MM.1S (cell line): ENCODE measurements around the gene POFUT2.

Experiments
- DNase-seq: peaks from one replicate; pipeline ENCODE4 v3.0.0-alpha.2; 2015
- H2AFZ ChIP-seq: fragments of 300-600 bp; sonication (generic); 2 replicates; pipeline ENCODE4 v1.6.0; 2016; ENCODE audit warnings: antibody characterized with exemption, low read length
- H3F3A ChIP-seq: fragments of 300-600 bp; sonication (generic); 2 replicates; pipeline ENCODE4 v1.6.1; 2016; ENCODE audit warnings: mild to moderate bottlenecking, antibody characterized with exemption, low read length, moderate library complexity, mixed read lengths; ENCODE audit not compliant: insufficient read depth
- H3K27ac ChIP-seq: fragments of 300-600 bp; sonication (generic); 2 replicates; pipeline ENCODE4 v1.5.1; 2016; ENCODE audit warnings: mild to moderate bottlenecking, low read length
- H3K27me3 ChIP-seq: fragments of 300-600 bp; sonication (generic); replicated peaks from 2 replicates; pipeline ENCODE4 v1.6.0; 2016; ENCODE audit warnings: low read length; ENCODE audit not compliant: insufficient read depth
- H3K36me3 ChIP-seq: fragments of 300-600 bp; sonication (generic); replicated peaks from 2 replicates; pipeline ENCODE4 v1.6.1; 2016; ENCODE audit warnings: mild to moderate bottlenecking, low read length, mixed read lengths; ENCODE audit not compliant: insufficient read depth
- H3K4me1 ChIP-seq: fragments of 300-600 bp; sonication (generic); 2 replicates; pipeline ENCODE4 v1.6.1; 2016; ENCODE audit warnings: low read length, mixed read lengths
- H3K4me2 ChIP-seq: fragments of 300-600 bp; sonication (generic); 2 replicates; pipeline ENCODE4 v1.6.0; 2016; ENCODE audit warnings: low read depth, low read length
- H3K4me3 ChIP-seq: fragments of 300-600 bp; sonication (generic); 2 replicates; pipeline ENCODE4 v1.5.1; 2016; ENCODE audit warnings: low read length, mixed read lengths
- H3K79me2 ChIP-seq: fragments of 300-600 bp; sonication (generic); 2 replicates; pipeline ENCODE4 v1.6.1; 2016; ENCODE audit warnings: mixed run types, low read length, mixed read lengths
- H3K9ac ChIP-seq: fragments of 300-600 bp; sonication (generic); 2 replicates; pipeline ENCODE4 v1.6.1; 2016; ENCODE audit warnings: low read length, mixed read lengths
- H3K9me2 ChIP-seq: fragments of 300-600 bp; sonication (generic); replicated peaks from 2 replicates; pipeline ENCODE4 v1.6.1; 2016; ENCODE audit warnings: mild to moderate bottlenecking, low read length, mixed read lengths; ENCODE audit not compliant: insufficient read depth
- H3K9me3 ChIP-seq: fragments of 300-600 bp; sonication (generic); replicated peaks from 2 replicates; pipeline ENCODE4 v1.6.1; 2016; ENCODE audit warnings: mild to moderate bottlenecking, low read length, mixed read lengths; ENCODE audit not compliant: insufficient read depth
- H4K20me1 ChIP-seq: fragments of 300-600 bp; sonication (generic); 2 replicates; pipeline ENCODE4 v1.6.1; 2016; ENCODE audit warnings: mild to moderate bottlenecking, low read length, moderate library complexity, mixed read lengths; ENCODE audit not compliant: insufficient read depth
- CTCF ChIP-seq: fragments of 300-600 bp; sonication (generic); IDR thresholded peaks from 2 replicates; pipeline ENCODE4 v1.5.1; 2016; ENCODE audit warnings: antibody characterized with exemption, low read length, mixed read lengths
- EZH2 ChIP-seq: fragments of 300-600 bp; sonication (generic); optimal IDR thresholded peaks from 2 replicates; pipeline ENCODE3; 2017; ENCODE audit warnings: low read depth, mild to moderate bottlenecking, antibody characterized with exemption, low read length, mixed read lengths
- EZH2phosphoT487 ChIP-seq: fragments of 300-600 bp; sonication (generic); IDR thresholded peaks from 2 replicates; pipeline ENCODE4 v1.6.1; 2018; ENCODE audit warnings: antibody characterized with exemption, low read length

POFUT2 gene

GRCh38 chr21:45306832-45307571 lies 19.3 kb upstream of the POFUT2 start:
- 0 out of 2 replicates have a peak, but pooled peaks cover 5% of the 10 kb centered on the region for H3K4me1 ChIP-seq
- H3K9ac ChIP-seq, result no peak overlapping the region
- no peaks in the 10 kb centered on the region for H3K36me3 ChIP-seq
- no peak overlapping the region for H2AFZ ChIP-seq
- peaks cover 100% of the 10 kb centered on the region for H3K27me3 ChIP-seq
- no peak overlapping the region for H3K27ac ChIP-seq
- DNase-seq, result no peak
- no peak overlapping the region for H3K4me3 ChIP-seq
- no peaks in the 10 kb centered on the region for H3K79me2 ChIP-seq
- no peaks in the 10 kb centered on the region for H4K20me1 ChIP-seq
- H3K9me3 ChIP-seq, result no peaks in the 10 kb centered on the region
- no peaks in the 10 kb centered on the region for H3K9me2 ChIP-seq
- TF ChIP-seq EZH2phosphoT487 (no peak), CTCF (no peak), EZH2 (no peak)
- H3K4me2 ChIP-seq, result no peak overlapping the region
- no peaks in the 10 kb centered on the region for H3F3A ChIP-seq

- Histone ChIP-seq H3K4me3 (no peak overlapping the region), H3F3A (no peaks in the 10 kb centered on the region), H3K27ac (no peak overlapping the region), H3K9ac (no peak overlapping the region), H3K79me2 (no peaks in the 10 kb centered on the region), H4K20me1 (no peaks in the 10 kb centered on the region), H3K36me3 (no peaks in the 10 kb centered on the region), H3K27me3 (peaks cover 100% of the 10 kb centered on the region), H3K9me3 (no peaks in the 10 kb centered on the region), H2AFZ (no peak overlapping the region), H3K9me2 (no peaks in the 10 kb centered on the region), H3K4me1 (0 out of 2 replicates have a peak, but pooled peaks cover 5% of the 10 kb centered on the region), H3K4me2 (no peak overlapping the region)
- TF ChIP-seq EZH2phosphoT487 (no peak), CTCF (no peak), EZH2 (no peak)
- no peak for DNase-seq
Measured at GRCh38 chr21:45306453-45306831, 18.7 kb upstream of the POFUT2 start.

GRCh38 chr21:45305836-45306235 lies 18.1 kb upstream of the POFUT2 start:
- no peaks in the 10 kb centered on the region for H3K9me3 ChIP-seq
- H3K9ac ChIP-seq, result no peak overlapping the region
- H3K4me3 ChIP-seq, result no peak overlapping the region
- no peaks in the 10 kb centered on the region for H3K79me2 ChIP-seq
- no peaks in the 10 kb centered on the region for H3K36me3 ChIP-seq
- H3K4me1 ChIP-seq, result 0 out of 2 replicates have a peak, but pooled peaks cover 5% of the 10 kb centered on the region
- H4K20me1 ChIP-seq, result no peaks in the 10 kb centered on the region
- no peak for DNase-seq
- H3K4me2 ChIP-seq, result peak overlapping the region; percentile 48; the same call in 1 of the 2 replicates
- H3K27ac ChIP-seq, result no peak overlapping the region
- H3F3A ChIP-seq, result no peaks in the 10 kb centered on the region
- peaks cover 100% of the 10 kb centered on the region for H3K27me3 ChIP-seq
- TF ChIP-seq CTCF (no peak), EZH2 (no peak), EZH2phosphoT487 (no peak)
- no peak overlapping the region for H2AFZ ChIP-seq
- H3K9me2 ChIP-seq, result no peaks in the 10 kb centered on the region
